ENCODE measurements around the gene ZNF778.

ZNF778 gene

DNA sequence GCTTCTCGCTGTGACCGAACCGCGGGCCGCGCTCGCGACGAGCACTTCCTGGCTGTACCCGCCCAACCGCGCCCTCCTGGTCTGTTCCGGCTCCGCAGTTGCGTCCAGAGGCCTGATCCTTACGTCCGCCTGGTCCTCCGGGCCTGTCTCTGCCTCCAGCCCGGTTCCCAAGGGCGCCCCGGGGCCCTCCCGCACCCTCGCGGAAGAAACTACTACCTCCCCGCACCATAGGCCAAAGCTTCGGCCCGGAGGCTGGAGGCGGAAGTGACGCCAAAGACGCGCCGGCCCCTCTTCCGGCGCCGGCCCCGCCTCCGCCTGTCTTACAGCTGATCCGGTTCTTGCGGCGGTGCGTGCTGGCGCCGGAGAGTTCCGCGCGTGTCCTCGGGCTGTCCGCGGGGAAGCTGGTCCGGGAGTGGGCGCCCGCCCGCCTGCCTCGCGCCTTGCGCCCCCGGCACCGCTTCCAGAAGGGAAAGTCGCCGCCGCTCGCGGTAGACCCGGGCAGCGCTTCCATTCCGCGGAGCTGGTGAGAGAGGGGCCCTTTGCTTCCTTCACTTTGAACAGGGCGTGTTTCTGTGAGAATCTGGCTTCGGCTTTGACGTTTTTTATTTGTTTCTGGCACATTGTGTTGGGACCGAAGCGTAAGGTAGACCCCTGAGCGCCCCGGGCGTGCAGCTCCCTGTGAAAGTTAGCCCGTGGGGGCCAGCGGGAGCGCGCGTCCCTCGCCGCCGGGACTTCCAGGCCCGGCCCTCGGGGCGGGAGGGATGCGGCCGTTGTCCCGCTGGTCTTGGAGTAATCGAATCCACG lies at the start of gene ZNF778:
ZNF778 (plus strand) TSS at position 316 of the 804 bp plus-strand sequence. CDS start 3,425 bp downstream, outside the sequence.
- peak; percentile 23 for DNase-seq (ENCODE audit: low read depth)

- no peak for DNase-seq (ENCODE audit: low read depth)
These were observed 48.9 kb upstream of the ZNF778 start for GRCh38 chr16:89168381-89169189.

DNA sequence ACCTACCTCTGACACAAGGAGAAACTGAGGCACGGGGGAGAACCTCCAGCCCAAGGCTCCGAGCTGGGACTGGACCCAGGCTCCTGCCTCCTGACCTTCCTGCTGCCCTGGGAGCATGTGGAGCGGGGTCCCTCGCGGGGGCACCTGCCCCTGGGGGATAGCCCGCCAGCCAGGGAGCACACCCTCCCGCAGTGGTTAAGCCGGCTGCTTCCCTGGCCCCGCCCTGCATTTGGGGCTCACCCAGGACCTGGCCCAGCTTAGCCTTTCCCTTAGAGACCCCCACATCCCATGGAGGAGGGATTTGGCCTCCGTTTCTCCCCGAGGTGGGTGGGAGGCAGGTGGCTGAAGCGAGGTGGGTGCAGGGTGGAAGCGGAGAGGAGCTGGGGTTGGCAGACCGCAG lies 47.7 kb upstream of the ZNF778 start:
- no peak for DNase-seq (ENCODE audit: low read depth)

DNA sequence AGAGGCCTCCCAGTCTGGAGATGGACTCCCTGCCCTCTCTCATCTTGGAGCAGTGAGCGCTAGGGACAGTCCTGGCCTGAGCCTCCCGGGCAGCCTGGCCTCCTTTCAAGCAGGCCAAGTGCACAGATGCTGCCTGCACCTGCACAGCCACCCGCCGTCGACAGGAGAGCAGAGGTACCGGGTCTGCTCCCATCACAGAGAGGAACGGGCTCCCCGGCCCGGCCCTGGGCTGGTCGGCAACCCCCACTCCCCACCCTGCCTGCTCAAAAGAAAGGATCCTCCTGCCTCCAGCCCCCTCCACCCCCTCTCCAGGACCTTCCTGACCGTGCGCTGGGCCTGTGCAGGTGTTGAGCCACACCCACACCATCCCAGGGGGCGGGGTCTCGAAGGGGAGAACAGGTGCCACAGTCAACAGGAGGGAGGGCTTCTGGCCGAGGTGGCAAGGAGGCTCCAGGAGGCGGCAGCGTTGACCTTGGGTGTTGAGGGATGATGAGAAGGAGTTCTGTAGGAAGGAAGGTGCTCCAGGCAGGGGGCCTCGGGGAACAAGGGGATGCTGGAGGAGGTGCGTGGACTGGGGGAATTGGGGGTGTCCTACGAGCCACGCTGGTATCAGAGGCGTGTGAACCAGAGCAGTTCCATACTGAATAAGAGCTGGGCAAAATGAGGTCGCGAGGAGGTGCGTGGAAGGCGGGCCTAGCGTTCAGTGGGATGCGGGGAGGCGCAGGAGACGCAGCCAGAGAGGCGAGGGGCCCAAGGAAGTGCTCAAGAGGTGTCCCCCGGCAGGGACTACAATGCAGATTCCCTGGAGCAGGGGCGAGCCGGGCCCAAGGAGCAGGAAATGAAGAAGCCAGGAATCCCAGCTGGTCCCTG lies 46.9 kb upstream of the ZNF778 start:
- DNase-seq (ENCODE audit: low read depth) = no peak

- DNase-seq (ENCODE audit: low read depth) = no peak
These were observed 46.0 kb upstream of the ZNF778 start, which contains the start of gene CDH15 for GRCh38 chr16:89171216-89172170. Gene CDH15, plus strand, starts transcription at chr16:89171748. Its CDS starts 84 bp downstream, at chr16:89171832.

GRCh38 chr16:89172171-89172527 lies 45.4 kb upstream of the ZNF778 start:
- DNase-seq (ENCODE audit: low read depth) = no peak

GRCh38 chr16:89172528-89173173 lies 44.9 kb upstream of the ZNF778 start:
- no peak for DNase-seq (ENCODE audit: low read depth)

GRCh38 chr16:89173174-89173921 lies 44.2 kb upstream of the ZNF778 start:
- DNase-seq (ENCODE audit: low read depth) = no peak

- no peak for DNase-seq (ENCODE audit: low read depth)
These were observed 43.3 kb upstream of the ZNF778 start for GRCh38 chr16:89174055-89174827.

GRCh38 chr16:89174877-89175276 lies 42.6 kb upstream of the ZNF778 start:
- no peak for DNase-seq (ENCODE audit: low read depth)

- DNase-seq (ENCODE audit: low read depth) = no peak
These were observed 42.0 kb upstream of the ZNF778 start for GRCh38 chr16:89175280-89176146.

DNA sequence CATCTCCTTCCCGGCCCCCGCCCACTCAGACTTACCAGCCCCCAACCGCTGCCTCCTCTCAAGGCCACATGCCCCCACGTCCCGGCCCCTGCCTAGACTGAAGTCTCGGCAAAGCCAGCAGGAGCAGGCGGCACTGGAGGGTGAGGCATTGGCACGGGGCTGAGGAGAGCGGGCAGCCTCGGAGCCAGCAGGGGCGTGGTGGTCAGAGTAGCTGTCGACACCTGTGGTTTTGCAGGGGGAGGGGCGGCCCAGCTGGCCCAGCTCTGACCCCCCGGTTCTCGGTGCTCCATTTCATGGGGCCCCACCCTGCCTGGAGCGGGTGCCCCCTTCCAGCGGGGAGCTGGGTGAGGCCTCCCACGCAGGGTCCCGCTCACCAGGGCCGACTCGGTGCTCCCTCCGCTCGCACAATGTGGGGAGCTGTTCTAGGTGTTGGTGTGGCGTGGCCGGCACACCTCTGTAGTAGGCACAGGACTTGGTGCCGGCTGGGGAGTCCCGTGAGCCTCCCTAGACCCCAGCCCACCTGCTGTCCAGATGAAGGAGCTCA lies 41.3 kb upstream of the ZNF778 start:
- no peak for DNase-seq (ENCODE audit: low read depth)

GRCh38 chr16:89176717-89177116 lies 40.8 kb upstream of the ZNF778 start:
- no peak for DNase-seq (ENCODE audit: low read depth)

DNA sequence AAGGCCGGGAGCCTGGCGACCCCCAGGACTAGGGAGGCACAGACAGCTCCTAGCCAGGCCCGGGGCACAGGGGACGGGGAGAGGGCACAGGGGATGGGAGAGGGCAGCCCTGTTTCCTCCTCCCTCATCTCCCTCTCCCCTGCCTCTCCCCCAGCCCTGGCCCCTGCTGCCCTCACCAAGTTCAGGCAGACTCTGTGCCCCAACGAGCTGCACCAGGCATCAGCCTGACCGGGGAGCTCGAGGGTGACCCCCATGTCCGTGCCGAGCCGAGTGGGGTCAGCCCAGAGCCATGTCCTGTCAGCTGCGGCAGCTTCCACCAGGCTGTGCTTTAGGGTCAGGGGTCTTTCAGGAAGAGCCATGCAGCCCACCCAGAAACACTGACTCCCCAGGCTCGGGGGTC lies 40.0 kb upstream of the ZNF778 start:
- DNase-seq (ENCODE audit: low read depth) = no peak

DNA sequence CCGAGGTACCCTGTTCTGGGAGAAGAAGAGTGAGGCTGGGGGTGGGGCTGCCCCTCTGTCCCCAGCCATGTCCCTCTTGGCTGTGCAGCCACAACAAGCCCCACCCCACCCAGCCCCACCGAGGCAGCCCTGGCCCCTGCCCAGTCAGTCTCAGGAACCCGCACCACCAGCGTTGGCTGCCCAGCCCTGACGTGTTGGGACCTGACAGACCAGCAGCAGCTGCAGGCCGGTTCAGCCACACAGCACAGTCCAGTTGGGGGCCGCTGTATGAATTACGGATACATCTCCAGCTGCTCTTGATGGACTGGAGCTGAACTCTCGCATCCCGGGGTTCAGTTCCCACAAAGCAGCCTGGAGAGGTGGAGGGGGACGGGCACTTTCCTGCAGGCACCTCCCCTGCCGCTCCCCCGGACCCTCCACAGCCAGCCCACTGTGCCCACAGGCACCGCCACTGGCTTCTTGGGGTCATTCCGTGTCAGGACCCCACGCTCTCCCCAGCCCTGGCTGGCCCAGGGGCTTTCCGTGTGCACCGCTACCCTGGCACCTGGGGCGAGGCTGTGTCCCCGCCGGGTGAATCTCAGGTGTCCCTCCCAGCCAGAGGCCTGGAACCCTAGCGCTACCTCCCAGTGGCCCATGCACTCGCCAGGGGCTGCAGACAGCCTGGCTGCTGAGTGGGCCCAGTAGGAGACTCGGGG lies 38.9 kb upstream of the ZNF778 start:
- no peak for DNase-seq (ENCODE audit: low read depth)

DNA sequence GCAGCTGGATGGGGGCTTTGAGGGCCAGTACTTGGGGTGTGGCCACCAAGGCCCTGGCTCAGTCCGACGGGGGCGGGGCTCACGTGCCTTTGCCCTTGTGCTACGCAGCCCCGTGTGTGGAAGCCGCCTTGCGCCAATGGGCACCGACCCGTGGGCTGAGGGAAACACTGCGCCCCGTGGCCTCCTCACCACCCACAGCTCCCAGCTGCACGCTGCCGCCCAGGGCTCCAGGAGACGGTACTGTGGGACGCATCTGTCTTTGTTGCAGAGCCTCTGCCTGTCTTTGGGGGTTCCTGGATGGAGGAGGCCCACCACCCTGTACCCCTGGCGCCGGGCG lies 38.4 kb upstream of the ZNF778 start:
- no peak for DNase-seq (ENCODE audit: low read depth)

DNA sequence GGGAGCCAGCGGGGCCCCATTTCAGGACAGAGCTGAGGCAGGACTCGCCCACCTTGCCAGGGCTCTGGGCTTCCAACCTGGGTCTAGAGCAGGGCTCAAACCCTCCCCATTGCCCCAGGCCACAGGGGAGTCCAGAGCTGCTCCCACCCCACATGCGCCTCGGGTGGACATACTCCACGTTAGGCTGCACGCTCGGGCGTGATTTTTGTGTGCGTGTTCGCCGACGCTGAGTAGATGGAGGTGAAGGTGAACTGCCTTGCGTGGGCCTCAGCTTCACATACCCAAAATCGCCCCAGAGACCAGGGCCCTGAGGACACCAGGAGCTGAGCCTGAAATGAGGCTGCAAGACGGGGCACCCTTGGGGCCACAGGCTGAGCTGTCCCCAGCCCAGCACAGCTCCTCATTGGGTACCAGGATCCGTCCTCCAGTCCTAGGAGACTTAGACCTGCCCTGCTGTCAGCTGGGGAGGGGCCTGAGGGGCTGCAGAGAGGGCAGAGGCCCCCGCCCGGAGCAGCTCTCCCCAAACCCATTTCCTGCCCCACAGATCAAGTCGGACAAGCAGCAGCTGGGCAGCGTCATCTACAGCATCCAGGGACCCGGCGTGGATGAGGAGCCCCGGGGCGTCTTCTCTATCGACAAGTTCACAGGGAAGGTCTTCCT lies 37.7 kb upstream of the ZNF778 start:
- DNase-seq (ENCODE audit: low read depth) = no peak
